Inflammatory macrophage treated with lipopolysaccharide for 4 hours (primary cell): ENCODE data around the gene ATG12.
"Not testable (repeated sequence)": the region's sequence is repeated elsewhere in the genome, so short reads cannot be mapped to it uniquely, and the experiment has no call there.

ENCODE experiments used
- DNase-seq: peaks from one replicate; pipeline ENCODE4 v3.0.0-alpha.2; 2020

Gene ATG12

DNA sequence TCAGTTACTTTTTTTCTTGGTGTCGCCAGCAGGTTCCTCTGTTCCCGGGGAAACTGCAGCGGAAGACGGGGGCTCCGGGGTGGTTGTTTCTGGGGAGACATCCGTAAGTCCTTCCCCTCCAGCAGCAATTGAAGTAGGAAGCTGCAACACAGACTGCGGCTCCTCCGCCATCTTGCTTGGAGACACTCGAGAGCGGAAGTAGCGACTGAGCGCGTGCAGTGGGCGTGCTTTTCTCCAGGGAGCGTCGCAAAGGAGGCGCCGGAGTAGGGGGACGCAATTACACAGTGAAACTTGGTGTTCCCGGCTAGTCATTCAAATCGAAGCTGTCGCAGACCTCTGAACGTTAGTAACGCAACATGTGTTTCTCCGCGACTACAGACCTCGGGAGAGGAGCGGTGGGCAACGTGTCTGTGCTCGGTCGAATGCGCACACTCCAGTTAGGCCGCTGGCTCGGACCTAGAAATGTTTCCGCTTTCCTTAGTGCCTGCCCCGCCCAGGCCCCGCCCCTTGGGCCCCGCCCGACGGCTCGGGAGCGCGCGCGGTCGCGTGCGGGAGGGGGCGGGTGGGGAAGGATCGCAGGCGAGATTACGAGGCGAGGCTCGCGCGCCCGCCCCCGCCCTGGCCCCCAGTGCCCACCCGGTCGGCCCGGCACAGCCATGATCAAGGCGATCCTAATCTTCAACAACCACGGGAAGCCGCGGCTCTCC lies at the start of gene ATG12, which contains the start of gene AP3S1:
TSS of gene ATG12 (minus strand) at position 184 of the 707 bp plus-strand sequence. CDS start at position 171, 13 bp downstream.
TSS of gene AP3S1 (plus strand) at position 554 of the 707 bp plus-strand sequence. CDS start at position 657, 103 bp downstream.
- DNase-seq: peak; percentile 96

DNA sequence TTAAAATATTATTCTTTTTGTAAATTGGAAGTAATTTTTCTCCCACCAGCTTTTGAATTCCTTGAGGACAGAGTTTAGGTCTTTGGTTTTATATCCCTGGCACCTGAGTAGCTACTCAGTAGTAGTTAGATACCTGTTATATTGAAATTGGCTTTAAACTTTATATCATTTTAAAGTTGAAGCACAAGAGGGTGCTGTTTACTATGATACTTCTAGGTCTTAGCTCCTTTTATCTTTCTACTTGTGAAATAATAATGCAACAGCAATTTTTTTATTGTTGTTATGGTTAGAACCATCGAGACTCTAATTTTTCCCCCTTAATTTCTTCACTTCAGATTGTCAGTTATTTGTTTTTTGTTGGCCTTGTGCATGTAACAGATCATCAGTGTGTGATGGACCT lies 46.7 kb upstream of the ATG12 start:
- DNase-seq: peak; percentile 4

- not testable (repeated sequence) for DNase-seq
Observed at GRCh38 chr5:115885208-115885607, 43.8 kb upstream of the ATG12 start.

DNA sequence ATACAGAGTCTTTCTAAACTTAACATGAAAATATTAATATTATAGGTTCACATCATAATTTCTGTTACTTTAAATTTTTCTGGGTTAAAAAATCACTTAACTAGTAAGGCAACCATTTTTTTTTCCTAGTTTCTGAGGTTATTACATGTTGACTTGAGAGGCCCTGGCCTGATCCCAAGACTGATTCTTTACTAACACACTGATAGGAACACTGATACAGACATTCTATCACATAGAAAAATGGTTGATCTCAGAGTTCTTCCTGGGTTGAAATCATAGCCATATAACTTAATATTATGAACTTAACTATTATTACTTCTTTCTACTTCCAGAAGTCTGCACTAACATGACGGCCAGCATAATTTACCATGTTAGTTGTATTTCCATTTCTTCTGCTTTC lies 43.3 kb upstream of the ATG12 start:
- no peak for DNase-seq

DNA sequence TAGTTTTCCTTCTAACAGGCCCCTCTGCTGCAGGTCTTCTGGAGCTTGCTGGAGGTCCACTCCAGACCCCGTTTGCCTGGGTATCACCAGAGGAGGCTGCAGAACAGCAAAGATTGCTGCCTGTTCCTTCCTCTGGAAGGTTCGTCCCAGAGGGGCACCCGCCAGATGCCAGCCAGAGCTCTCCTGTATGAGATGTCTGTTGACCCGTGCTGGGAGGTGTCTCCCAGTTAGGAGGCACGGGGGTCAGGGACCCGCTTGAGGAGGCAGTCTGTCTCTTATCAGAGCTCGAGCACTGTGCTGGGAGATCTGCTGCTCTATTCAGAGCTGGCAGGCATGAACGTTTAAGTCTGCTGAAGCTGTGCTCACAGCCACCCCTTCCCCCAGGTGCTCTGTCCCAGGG lies 41.1 kb upstream of the ATG12 start:
- not testable (repeated sequence) for DNase-seq

- DNase-seq: not testable (repeated sequence)
Observed at GRCh38 chr5:115877342-115877741, 36.0 kb upstream of the ATG12 start.

DNA sequence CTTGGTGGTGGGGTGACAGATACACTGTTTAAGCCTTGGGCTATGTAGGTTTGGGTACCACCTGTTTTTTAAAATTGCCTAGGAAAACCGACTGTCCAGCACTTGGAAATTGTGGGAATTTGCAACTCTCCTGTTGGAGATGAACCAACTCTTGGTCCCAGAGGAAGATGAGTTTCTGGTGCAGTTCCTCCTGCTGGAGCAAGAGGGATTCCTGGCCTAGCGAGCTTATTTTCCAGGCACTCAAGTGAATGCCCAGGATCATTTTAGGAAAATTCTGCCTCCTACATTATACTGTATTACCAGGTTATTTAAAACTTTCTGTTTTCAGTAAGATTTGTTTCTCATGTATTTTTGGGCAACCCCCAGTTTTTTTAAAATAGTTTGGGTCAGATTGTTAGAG lies 34.1 kb upstream of the ATG12 start:
- no peak for DNase-seq

DNA sequence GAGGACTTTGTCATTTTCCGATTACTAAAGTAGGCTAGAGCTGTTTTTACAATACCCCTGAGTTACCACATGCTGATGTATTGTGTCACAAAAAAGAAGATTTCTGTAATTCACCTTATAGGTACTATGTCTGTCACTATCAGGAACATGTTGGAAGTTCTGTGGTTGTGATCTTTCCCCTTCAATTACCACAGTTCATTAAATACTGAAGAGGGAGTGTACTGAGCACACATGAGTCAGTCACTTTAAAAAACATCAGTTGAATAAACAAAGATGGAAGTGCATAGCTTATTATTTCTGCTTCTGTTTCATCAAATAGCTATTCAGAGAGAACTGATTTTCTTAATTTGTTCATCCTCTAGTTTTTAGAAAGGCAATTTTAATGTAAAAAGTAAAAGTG lies 32.0 kb upstream of the ATG12 start:
- no peak for DNase-seq

DNA sequence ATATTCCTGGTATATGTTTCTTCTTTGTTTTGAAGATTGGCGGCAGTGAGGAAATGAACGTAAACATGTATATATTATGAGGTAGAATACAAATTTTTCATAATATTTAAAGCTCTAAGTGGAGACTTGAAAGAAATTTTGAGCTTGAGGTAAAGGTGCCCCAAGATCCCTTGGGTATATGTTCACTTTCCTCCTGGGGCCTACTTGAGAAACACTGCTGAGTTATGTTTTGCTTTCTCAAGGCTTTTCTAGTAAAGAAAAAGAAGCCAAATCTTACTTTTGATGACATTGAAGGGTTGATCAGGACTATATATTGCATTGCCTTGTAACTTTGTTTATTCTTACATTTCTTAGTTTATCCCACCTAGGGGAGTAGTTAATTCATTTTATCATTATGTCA lies 31.1 kb upstream of the ATG12 start:
- DNase-seq: no peak

DNA sequence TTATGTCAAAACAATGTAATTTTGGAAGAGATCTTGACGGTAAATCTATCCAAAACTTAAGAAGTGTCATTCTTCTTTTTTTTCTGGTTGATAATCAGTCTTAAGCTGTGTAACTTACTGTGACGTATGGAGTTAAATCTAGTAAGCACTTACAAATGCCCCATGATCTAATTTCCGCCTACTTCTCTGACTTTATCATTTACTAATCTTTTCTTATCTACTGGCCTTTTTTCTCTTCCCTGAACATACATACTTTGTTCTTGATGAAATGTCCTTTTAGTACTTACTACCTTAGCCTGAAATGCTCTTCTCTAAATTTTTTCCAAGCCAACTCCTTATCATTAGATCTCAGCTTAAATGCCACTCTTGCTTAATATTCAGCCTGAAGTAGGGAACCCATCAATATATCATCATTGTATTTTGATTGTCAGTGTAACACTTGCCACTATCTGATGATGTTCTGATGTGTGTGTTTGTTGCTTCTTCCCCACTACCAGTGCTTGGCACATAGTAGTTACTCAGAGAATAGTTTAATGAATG lies 28.0 kb upstream of the ATG12 start:
- DNase-seq: no peak

DNA sequence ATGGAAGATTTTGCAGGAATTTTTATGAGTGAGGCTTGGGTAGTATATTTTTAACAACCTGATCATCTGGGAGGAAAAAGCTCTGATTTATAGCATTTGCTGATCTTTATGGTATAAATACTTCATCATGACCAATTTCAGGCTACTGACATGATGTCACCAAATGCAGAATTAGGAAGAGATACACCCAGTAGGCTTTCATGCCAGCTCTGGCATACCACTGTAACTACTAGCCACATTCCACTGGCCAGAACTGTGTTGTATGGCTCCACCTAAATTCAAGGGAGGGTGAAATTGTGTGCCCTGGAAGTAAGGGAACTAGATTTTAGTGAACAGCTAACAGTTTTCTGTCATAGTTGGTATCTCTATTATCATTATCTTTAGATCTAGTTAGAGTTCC lies 18.0 kb upstream of the ATG12 start:
- no peak for DNase-seq

DNA sequence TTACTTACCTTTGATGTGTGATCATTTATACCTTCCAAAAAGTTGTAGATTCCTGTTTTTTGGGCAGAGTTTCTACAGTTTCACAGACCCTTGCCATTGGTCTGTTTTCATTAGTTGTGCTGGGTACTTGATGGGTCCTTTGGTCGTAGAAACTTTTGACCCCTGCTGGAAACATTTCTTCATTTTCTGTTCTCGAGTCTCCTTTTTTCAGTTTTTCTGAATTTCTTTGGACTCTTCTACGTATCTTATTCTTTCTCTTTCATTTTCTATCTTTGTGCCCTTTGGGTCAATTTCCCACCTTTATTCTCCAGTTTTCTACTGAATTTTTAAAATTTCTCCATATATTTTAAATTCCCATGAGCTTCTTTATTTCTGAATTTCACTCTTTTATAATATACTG lies 17.0 kb upstream of the ATG12 start:
- no peak for DNase-seq

DNA sequence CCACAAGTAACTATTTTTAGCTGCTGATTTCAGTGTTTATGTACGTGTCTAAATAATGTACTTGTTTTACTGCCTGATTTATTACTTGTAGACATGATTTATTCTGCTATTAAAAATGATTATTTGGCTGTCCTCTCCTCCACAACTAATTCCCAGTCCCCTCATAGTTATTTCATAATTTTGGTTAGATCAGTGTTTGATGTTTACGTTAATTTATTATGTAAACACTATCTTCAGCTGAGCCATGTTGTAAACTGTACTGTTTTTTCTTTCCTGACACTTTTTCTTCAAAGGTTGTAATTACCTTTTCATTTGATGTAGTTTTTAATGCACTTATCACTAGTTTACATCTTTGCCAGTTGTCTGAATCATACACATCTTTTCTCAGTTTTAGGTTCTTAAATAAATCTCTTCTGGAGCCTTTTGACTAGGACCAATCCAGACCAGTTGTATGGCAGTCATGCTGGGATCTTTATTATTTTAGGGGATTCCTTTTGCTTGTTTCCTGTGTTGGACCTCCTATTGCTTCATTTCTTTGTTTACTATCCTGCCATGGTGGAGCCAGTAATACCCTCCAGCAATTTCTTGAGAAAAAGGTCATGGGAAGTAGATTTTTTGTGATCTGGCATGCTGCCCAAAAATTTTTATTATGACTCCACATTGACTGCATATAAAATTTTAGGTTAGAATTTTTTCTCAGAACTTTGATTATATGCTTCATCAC lies 16.4 kb upstream of the ATG12 start:
- DNase-seq: no peak

GRCh38 chr5:115857057-115857479 lies 15.7 kb upstream of the ATG12 start:
- DNase-seq: no peak

DNA sequence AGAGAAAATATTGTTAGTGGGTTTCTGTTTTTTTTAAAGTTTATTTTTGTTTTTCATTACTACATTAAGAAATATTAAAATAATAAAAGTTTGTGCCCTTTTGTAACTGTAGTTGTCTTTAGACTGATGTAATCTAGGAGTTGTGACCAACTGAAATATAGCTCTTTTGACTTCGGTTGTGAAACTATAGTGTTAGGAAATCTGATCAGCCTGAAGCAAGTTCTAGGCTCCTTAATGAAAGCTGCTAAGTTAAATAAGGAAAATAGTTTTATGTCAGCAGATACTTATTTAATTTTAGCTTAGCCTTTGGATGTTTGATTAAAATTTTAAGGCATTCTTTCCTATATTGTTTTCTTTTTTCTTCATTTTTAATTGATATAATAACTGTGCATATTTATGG lies 14.6 kb upstream of the ATG12 start:
- DNase-seq: peak; percentile 72

- no peak for DNase-seq
Observed at GRCh38 chr5:115854139-115854538, 12.8 kb upstream of the ATG12 start.

DNA sequence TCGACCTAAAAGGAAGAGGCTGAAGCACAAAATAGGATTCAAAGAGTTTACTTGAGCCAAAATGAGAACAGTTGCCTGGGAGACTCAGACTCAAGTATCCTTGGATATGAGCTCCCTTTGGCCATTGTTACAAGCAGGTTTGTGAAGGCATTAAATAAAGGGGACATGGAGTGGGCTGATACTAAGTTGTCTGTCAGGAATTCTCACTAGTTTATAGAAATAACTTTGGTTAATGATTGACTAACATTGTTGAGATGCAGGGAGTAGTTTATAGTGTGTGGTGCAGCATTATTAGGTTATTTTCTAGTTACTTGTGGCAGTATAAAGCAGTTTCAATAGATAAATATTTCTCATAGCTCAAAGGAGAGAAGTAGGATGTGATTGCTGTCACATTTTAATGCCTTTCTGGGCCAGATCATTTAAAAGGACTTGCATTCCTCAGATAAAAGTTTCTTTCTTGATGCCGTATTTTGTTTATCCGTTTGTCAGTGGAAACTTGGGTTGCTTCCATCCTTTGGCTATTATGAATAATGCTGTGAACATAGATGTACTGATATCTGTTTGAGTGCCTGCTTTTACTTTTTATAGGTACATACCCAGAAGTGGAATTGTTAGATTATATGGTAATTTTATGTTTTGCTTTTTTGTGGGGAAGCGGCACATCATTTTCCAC lies 9.5 kb upstream of the ATG12 start:
- no peak for DNase-seq

DNA sequence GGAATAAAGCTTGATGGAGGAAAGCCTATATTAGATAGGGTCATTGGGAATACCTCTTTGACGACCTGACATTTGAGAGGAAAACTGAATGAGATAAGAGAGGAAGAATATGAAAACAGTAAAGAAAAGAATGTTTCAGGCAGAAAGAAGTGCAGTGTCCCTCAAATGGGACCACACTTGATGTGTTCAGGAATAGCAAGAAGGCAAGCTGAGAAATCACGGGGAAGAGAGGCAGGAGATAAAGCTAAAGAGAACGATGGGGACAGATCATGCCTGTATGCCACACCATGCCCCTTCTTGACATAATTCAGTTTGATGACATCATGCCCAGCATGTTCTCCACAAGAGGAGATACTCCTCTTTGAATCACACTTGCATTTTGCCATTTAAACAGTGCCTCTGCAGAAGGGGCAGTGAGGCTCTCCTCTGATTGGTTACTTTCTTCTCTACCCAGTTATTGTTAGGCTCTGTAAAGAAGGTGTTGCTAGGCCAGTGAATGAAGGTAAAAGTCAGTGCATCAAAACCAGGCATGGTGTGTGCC lies 8.0 kb upstream of the ATG12 start:
- DNase-seq: no peak

GRCh38 chr5:115847290-115847689 lies 5.9 kb upstream of the ATG12 start:
- no peak for DNase-seq

DNA sequence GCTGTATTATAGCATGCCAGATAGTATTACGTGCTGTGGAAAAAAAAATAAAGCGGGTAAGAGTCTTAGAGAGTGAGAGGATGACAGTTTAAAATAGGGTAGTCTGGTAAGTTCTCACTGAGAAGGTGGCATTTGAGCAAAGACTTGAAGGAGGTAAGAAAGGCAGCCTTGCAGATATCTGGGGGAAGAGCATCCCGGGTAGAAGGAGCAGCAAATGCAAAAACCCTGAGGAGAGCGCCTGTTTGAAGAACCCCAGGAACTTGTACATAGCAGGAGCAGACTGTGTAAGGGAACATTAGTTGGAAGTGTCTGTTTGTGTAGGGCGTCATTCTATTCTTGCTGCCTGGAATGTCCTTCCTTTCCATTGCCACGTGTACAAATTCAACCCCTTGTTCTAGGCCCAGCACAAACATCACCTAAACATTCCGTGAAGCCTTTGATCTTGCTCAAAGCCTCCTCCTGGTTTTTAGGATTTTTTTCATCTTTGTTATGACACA lies 3.0 kb upstream of the ATG12 start:
- no peak for DNase-seq

GRCh38 chr5:115843444-115844130 lies 2.2 kb upstream of the ATG12 start:
- DNase-seq: no peak

DNA sequence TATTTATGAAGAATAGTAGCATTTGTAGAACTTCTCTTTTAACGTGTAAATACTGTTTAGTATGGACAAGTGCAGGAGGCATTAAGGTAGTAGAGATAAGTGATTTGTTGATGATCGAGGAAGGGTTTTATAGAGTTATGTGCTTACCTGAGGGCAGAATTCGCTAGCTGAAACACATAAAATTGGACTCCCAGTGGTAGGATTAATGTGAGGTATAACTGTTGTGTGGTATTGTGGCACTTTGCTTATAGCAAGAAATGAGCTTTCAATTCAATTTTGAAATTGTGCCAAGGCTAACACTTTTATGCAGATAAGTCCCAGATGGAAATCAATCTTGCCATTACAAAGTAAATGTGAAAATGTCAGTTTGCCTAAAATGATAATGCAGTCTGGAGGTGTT lies 1.6 kb upstream of the ATG12 start:
- DNase-seq: no peak
